Measurements from ENCODE around the gene CCDC170.
"Not testable (repeated sequence)": the region's sequence is repeated elsewhere in the genome, so short reads cannot be mapped to it uniquely, and the experiment has no call there.

The CCDC170 gene

DNA sequence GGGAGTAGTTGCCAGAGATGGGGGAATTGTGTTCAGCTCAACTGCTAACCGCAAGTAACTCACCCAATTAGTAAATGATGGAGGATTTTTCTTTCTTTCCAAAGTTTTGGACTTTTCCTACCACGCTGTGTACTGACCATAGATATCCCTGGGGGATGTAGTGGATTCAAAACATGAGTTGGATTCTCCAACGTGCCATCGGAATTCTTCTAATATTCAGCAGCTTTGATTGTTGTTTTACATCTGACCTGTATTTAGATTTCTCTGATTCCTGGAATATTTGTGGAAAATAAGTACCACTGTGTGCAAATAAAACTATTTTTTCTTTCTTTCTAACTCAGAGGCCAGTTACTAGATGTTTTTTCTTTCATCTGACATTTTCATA lies 1.1 kb downstream of the CCDC170 start:
- no peak for DNase-seq

GRCh38 chr6:151495380-151495779 lies 1.6 kb downstream of the CCDC170 start:
- DNase-seq = no peak

GRCh38 chr6:151497905-151498304 lies 4.1 kb downstream of the CCDC170 start:
- no peak for DNase-seq

DNA sequence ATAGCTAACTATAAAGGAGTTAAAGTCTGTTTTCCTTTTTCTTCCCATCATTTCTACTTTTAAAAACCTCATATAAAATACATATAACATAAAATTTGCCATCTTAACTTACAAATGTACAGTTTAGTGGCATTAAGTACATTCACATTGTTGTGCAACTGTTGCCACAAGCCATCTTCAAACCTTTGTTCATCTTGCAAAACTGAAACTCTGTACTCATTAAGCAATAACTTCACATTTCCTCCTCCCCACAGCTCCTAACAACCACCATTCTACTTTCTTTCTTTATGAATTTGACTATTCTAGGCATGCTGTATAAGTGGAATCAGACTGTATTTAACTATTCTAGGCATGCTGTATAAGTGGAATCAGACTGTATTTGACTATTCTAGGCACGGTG lies 4.5 kb downstream of the CCDC170 start:
- no peak for DNase-seq

GRCh38 chr6:151499551-151499950 lies 5.7 kb downstream of the CCDC170 start:
- DNase-seq = no peak

- DNase-seq = no peak
Observed at GRCh38 chr6:151501511-151502136, 7.8 kb downstream of the CCDC170 start.

GRCh38 chr6:151502499-151502898 lies 8.7 kb downstream of the CCDC170 start:
- DNase-seq = no peak

DNA sequence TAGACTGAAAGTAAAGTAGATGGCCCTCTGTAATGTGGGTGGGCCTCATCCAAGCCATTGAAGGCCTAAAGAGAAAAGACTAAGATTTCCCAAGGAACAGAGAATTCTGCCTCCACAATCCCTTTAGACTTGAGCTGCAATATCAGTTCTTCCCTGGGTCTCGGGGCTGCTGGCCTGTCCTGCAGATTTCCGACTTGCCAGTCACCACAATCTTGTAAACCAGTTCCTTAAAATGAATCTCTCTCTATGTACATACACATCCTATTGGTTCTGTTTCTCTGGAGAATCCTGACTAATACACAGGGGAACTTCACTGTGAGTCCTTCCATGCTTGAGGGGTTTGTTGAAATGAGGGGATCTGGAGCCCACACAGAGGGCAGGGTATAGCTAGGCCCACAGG lies 12.9 kb downstream of the CCDC170 start:
- DNase-seq = no peak

GRCh38 chr6:151509048-151509447 lies 15.2 kb downstream of the CCDC170 start:
- DNase-seq = no peak

DNA sequence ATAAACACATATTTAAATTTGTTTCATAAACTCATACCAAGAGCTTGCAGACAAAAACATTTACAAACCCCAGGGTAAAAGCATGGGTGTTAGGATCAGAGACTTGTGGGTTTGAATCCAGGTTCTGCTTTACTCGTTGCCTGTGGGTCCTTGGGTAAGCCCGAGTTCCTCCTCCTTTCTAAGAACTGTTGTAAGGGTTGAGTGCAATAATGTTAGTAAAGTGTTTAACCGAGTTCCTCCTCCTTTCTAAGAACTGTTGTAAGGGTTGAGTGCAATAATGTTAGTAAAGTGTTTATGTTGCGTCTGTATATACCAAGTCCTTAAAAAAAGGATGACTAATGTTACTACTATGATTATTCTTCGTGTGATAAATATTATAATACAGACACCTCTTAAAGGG lies 18.7 kb downstream of the CCDC170 start:
- no peak for DNase-seq

DNA sequence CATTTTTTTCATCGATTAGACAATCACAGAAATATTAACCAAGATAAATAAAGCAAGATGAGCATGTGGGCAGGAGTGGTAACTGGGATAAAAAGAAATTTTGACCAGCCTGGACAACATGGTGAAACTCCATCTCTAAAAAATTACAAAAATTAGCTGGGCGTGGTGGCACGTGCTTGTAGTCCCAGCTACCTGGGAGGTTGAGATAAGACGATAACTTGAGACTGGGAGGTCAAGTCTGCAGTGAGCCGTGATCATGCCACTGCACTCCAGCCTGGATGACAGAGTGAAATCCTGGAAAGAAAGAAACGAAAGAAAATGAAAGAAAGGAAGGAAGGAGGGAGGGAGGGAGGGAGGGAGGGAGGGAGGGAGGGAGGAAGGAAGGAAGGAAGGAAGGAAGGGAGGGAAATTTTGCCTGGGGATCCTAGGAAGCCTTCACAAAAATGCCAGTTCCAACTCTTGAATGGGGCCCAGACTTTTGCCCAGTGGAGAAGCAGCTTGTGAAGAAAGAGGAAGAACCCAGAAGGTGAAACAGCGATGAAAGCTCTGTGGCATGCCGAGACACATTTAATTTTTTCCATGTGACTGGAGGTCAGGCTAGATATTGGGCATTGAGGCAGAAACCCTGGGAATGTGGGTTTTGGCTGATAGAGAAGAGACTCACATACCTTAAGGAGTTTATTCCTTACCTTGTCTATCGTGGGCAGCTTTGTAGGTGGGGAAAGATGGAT lies 20.3 kb downstream of the CCDC170 start:
- DNase-seq = no peak

GRCh38 chr6:151518992-151519391 lies 25.2 kb downstream of the CCDC170 start:
- DNase-seq = not testable (repeated sequence)

- DNase-seq = no peak
Observed at GRCh38 chr6:151523034-151523433, 29.2 kb downstream of the CCDC170 start.

GRCh38 chr6:151524059-151524458 lies 30.2 kb downstream of the CCDC170 start:
- no peak for DNase-seq

DNA sequence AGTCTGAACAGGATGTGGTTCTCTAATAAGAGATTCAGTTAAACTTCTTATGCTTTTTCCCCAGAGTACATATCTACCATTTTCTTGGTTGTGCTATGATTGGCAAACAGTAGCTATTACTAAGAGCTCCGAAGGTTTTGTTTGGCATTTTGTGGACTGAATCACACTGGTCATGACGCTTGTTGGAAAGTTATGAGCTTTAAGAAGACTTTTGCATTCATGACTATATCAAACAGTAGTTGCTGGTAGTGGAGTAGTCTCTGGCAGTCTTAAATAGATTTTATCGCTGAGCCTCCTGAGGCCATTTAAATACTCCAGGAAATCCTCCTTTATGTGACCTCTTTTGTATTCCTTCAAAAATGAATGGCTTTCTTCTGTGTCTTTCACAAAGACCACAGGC lies 40.8 kb downstream of the CCDC170 start:
- no peak for DNase-seq

DNA sequence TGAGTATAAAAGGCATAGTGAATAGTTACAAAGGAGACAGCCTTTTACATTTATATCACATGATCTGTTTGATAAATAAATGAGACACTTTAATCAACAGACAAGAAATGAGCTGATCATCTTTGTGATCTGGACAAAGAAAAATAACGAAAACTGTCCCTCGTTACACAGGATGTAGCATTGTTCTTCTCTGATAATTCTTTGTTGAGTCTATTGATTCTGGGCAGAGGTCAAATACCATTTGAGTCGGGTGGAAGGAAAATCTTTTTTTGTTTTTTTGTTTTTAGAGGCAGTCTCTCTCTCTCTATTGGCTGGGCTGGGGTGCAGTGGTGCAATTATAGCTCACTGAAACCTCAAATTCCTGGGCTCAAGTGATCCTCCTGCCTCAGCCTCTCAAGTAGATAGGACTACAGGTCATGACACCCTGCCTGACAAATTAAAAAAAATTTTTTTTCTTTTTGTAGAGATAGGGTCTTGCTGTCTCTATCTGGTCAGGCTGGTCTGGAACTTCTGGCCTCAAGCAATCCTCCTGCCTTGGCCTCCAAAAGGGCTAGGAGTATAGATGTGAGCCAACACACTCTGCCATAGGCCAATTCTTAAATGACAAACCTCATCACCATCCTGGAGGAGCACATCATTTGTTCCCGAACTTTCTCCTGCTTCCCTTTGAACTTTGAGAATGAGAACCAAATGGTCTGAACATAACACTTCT lies 41.8 kb downstream of the CCDC170 start:
- DNase-seq = no peak

GRCh38 chr6:151536188-151536479 lies 42.3 kb downstream of the CCDC170 start:
- DNase-seq = no peak

GRCh38 chr6:151537556-151537955 lies 43.7 kb downstream of the CCDC170 start:
- DNase-seq = no peak

DNA sequence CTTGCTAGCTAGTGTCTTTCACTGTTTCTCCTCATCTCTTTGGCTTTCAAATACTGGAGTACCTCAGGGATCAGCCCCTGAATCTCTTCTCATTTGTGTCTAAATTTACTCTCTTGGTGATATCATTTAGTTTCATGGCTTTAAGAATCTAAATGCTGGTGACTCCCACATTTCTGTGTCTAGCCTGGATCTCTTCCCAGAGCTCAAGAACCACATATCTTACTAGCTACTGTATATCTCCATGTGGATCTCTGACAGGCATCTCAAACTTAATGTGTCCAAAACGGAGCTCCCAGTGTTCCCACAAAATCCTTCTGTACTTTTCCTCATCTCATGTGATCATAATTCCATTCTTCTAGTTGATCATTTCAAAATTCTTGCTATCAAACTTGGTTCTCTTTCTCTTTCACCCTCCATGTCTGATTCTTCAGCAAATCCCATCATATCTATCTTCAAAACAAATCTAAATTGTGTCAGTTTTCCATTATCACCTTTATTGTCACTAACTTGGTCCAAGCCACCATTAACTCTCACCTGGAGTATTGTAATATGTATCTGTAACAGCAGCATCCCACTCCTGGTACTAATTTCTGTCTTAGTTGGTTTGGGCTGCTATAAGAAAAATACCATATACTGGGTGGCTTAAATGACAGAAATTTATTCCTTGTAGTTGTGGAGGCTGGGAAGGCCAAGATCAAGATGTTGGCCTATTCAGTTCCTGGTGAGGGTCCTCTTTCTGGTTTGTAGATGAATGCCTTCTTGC lies 45.9 kb downstream of the CCDC170 start:
- no peak for DNase-seq

DNA sequence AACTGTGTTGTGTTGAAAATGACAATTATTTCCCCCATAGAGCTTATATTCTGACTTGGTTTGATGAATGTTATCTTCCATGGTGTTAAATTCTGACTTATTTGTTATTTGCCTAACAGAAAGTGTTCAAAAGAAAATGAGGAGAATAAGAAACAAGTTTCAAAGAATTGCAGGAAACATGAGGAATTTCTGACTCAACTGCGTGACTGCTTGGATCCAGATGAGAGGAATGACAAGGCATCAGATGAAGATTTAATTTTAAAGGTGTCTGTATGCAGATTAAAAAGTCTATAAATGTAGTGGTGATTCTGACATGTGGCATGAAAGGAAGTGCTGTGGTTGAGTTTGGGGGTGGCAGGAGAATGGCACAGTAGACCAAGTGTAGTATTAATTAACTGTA lies 50.6 kb downstream of the CCDC170 start:
- no peak for DNase-seq

DNA sequence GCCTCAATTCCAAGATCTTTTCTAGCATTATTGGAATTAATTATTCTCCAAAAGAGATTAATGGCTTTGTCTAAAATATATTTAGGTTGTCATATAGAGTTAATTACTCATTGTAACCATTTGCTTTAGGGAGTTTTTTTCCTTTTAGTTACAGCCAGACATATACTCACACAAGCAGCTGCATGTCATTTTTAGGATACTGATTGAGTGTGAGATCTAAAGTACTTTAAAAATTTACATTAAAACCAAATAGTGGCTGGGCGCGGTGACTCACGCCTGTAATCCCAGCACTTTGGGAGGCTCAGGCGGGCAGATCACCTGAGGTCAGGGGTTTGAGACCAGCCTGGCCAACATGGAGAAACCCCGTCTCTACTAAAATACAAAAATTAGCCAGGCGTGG lies 51.1 kb downstream of the CCDC170 start:
- not testable (repeated sequence) for DNase-seq

DNA sequence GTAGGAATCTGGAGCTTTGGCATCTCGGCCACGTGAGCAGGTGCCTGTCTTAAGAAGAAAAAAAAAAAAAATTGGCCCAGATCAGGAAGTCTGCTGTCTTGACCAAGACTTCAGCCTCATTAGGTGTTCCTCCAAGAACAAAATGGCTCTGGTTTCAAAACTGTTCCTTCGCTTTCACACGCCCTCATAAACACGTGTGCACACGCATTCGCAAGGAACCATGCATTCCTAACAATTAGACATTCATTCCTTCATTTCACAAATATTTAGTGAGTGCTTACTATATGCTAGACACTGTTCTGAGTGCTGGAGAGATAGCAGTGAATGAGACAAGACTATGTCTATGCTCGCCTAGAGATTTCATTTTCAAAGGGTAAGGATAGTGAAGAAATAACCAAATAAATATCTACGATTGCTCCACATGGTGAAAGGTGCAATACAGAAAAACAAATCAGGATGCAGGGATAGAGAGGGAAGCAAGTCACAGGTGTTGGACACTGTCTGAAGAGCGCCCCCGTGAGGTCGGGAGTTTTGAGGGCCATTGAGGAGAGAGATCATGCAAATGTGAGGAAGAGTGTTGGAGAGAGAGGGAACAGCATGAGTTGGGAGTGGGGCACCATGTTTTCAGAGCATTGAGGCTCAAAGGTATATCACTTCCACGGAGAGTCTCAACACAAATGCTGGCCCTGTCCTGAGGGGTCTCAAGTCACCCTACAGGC lies 53.3 kb downstream of the CCDC170 start:
- DNase-seq = no peak

GRCh38 chr6:151548201-151548600 lies 54.4 kb downstream of the CCDC170 start:
- DNase-seq = no peak
